Breast epithelium (tissue), 3 donors: Measurements from ENCODE around the gene SEC11A.
"Not testable (repeated sequence)": the region's sequence is repeated elsewhere in the genome, so short reads cannot be mapped to it uniquely, and the experiment has no call there.

Experiments used
- POLR2A ChIP-seq: fragments of 450-650 bp; IDR thresholded peaks from one replicate; pipeline ENCODE4 v1.6.1; 2016; ENCODE audit warnings: antibody characterized with exemption, mild to moderate bottlenecking, moderate library complexity
- POLR2AphosphoS5 ChIP-seq, 3 donors: sonication (generic); formaldehyde crosslinking; IDR thresholded peaks; one replicate each; pipeline ENCODE4 v1.6.1; 2017; ENCODE audit warnings: antibody characterized with exemption in 3 of 3
- TF ChIP-seq, protein P1 (sequence below), 3 donors: fragments of 450-650 bp; IDR thresholded peaks; one replicate each; pipeline ENCODE4 v1.5.1; 2016 to 2017; ENCODE audit warnings: antibody characterized with exemption in 3 of 3, mild to moderate bottlenecking in 3 of 3, moderate library complexity in 3 of 3

DNA sequence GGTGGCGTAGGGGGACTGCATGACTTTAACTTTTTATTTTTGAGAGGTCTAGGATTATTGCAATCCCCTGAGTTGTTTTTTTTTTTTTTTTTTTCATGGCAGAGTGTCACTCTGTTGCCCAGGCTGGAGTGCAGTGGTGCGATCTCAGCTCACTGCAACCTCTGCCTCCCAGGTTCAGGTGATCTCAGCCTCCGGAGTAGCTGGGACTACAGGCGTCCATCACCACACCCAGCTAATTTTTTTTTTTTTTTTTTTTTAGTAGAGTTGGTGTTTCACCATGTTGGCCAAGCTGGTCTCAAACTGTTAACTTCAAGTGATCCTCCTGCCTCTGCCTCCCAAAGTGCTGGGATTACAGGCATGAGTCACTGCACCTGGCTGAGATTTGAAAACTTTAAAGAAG is 39.0 kb upstream of the SEC11A start:
- TF ChIP-seq, protein P1, sequence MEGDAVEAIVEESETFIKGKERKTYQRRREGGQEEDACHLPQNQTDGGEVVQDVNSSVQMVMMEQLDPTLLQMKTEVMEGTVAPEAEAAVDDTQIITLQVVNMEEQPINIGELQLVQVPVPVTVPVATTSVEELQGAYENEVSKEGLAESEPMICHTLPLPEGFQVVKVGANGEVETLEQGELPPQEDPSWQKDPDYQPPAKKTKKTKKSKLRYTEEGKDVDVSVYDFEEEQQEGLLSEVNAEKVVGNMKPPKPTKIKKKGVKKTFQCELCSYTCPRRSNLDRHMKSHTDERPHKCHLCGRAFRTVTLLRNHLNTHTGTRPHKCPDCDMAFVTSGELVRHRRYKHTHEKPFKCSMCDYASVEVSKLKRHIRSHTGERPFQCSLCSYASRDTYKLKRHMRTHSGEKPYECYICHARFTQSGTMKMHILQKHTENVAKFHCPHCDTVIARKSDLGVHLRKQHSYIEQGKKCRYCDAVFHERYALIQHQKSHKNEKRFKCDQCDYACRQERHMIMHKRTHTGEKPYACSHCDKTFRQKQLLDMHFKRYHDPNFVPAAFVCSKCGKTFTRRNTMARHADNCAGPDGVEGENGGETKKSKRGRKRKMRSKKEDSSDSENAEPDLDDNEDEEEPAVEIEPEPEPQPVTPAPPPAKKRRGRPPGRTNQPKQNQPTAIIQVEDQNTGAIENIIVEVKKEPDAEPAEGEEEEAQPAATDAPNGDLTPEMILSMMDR (IDR thresholded peaks at IDR 0.05) = not testable (repeated sequence)
- not testable (repeated sequence) for TF ChIP-seq POLR2A; POLR2AphosphoS5 (IDR thresholded peaks at IDR 0.05)
